ENCODE measurements around the gene EFNA1.

EFNA1 gene

GRCh38 chr1:155166051-155166470, 38.4 kb downstream of the EFNA1 start:
- no peak for TF ChIP-seq POLR2AphosphoS5 (IDR thresholded peaks at IDR 0.05; ENCODE audit: low read depth, low read length)

DNA sequence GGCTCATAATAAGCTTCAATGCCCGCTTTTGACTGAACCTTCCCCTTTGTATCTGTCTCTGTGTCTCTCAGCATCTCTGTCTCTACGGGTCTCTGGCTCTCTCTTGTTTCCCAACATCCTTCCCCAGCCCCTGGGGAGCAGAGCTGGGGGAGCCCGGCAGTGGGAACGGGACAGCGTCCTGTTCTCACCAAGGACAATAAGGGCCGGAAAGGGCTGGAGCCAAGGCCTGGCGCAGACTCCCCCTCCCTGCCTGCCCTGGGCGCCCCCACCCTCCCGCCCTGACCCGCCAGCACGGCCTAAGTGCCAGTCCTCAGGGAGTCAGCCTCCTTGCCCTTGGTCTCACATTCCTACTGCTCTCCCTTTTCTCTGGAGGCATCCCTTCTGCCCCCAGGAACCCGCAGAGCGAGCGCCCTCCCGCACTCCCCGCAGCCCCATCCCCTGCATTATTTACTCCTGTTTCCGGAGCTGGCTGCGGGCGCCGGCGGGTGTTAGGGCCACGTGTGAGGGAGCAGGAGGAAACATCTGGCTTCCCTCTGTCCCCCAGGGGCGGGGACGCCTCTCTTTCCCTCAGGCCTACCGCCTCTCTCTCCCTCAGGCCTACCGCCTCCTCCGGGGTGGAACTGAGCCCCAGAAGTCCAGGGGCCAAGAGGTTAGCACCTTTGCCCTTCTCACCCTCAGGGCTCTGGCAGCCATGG, 38.9 kb downstream of the EFNA1 start:
- no peak for TF ChIP-seq SIN3A (IDR thresholded peaks at IDR 0.05; ENCODE audit: borderline replicate concordance, insufficient read depth, low read length)
- TF ChIP-seq POLR2AphosphoS5 (IDR thresholded peaks at IDR 0.05; ENCODE audit: low read depth, low read length) = no peak
- TF ChIP-seq, protein P1, sequence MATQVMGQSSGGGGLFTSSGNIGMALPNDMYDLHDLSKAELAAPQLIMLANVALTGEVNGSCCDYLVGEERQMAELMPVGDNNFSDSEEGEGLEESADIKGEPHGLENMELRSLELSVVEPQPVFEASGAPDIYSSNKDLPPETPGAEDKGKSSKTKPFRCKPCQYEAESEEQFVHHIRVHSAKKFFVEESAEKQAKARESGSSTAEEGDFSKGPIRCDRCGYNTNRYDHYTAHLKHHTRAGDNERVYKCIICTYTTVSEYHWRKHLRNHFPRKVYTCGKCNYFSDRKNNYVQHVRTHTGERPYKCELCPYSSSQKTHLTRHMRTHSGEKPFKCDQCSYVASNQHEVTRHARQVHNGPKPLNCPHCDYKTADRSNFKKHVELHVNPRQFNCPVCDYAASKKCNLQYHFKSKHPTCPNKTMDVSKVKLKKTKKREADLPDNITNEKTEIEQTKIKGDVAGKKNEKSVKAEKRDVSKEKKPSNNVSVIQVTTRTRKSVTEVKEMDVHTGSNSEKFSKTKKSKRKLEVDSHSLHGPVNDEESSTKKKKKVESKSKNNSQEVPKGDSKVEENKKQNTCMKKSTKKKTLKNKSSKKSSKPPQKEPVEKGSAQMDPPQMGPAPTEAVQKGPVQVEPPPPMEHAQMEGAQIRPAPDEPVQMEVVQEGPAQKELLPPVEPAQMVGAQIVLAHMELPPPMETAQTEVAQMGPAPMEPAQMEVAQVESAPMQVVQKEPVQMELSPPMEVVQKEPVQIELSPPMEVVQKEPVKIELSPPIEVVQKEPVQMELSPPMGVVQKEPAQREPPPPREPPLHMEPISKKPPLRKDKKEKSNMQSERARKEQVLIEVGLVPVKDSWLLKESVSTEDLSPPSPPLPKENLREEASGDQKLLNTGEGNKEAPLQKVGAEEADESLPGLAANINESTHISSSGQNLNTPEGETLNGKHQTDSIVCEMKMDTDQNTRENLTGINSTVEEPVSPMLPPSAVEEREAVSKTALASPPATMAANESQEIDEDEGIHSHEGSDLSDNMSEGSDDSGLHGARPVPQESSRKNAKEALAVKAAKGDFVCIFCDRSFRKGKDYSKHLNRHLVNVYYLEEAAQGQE (IDR thresholded peaks at IDR 0.05; ENCODE audit: insufficient read depth in 1 of 2, low read depth in 2 of 2, low read length in 2 of 2) = no peak
- TF ChIP-seq FOXP2 (optimal IDR thresholded peaks at IDR 0.05; ENCODE audit: borderline replicate concordance, extremely low read depth, extremely low read length, insufficient read depth) = no peak
- TF ChIP-seq TAF1 (IDR thresholded peaks at IDR 0.05; ENCODE audit: borderline replicate concordance, insufficient read depth, low read length) = no peak

- TF ChIP-seq TAF1 (IDR thresholded peaks at IDR 0.05; ENCODE audit: borderline replicate concordance, insufficient read depth, low read length) (no peak), FOXP2 (optimal IDR thresholded peaks at IDR 0.05; ENCODE audit: borderline replicate concordance, extremely low read depth, extremely low read length, insufficient read depth) (no peak), POLR2AphosphoS5 (IDR thresholded peaks at IDR 0.05; ENCODE audit: low read depth, low read length) (no peak; the same call in 1 of the 2 replicates), SIN3A (IDR thresholded peaks at IDR 0.05; ENCODE audit: borderline replicate concordance, insufficient read depth, low read length) (no peak)
- TF ChIP-seq, protein P1 (IDR thresholded peaks at IDR 0.05; ENCODE audit: insufficient read depth in 1 of 2, low read depth in 2 of 2, low read length in 2 of 2) = no peak
Observed at GRCh38 chr1:155167166-155168104, 39.8 kb downstream of the EFNA1 start.

DNA sequence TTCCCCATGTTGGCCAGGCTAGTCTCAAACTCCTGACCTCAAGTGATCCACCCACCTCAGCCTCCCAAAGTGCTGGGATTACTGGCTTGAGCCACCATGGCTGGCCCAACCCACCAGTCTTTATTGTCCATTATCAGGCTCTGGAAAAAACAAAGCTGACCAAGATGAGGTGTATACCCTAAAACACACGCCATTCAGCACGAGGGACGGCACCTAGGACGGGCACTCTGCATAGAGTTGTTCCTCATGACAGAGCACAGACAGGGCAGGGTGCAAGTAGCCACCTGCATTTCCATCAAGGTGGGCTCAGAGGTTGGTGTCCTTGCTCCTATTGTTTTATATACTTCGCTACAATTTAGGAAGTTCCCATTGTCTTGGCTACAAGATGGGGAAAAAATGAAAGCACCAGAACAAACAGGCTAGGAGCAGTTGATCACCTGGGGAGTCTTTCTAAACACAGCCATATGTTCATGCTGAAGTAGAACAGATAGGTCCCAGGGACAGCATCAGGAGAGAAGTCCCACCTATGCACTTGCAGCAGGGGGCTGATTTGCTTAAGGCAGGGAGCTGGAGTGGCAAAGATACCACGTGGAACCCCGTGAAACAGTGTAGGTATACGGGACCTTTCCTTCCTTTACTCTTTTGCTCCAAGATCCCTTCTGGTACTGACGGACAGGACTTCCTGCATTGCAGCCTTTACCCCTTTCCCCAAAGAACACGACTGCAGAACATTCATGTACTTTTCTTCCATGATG, 41.0 kb downstream of the EFNA1 start:
- TF ChIP-seq POLR2AphosphoS5 (IDR thresholded peaks at IDR 0.05; ENCODE audit: low read depth, low read length) (no peak), TAF1 (IDR thresholded peaks at IDR 0.05; ENCODE audit: borderline replicate concordance, insufficient read depth, low read length) (no peak), FOXP2 (optimal IDR thresholded peaks at IDR 0.05; ENCODE audit: borderline replicate concordance, extremely low read depth, extremely low read length, insufficient read depth) (no peak), SIN3A (IDR thresholded peaks at IDR 0.05; ENCODE audit: borderline replicate concordance, insufficient read depth, low read length) (no peak)
- TF ChIP-seq, protein P1 (IDR thresholded peaks at IDR 0.05; ENCODE audit: insufficient read depth in 1 of 2, low read depth in 2 of 2, low read length in 2 of 2) = no peak

GRCh38 chr1:155169541-155169940, 41.9 kb downstream of the EFNA1 start:
- TF ChIP-seq TAF1 (IDR thresholded peaks at IDR 0.05; ENCODE audit: borderline replicate concordance, insufficient read depth, low read length) (no peak), FOXP2 (optimal IDR thresholded peaks at IDR 0.05; ENCODE audit: borderline replicate concordance, extremely low read depth, extremely low read length, insufficient read depth) (no peak)

All from PFSK-1 (cell line).